Measurements from ENCODE around the gene CDCA7. TPM values are rescaled to one million over a fixed set of nuclear protein-coding genes. Genes with fewer than 3 reads are reported as not detected.
"Not testable (repeated sequence)": the region's sequence is repeated elsewhere in the genome, so short reads cannot be mapped to it uniquely, and the experiment has no call there.

CDCA7 gene
- total RNA-seq, 1 donor from 2014 or later: 3.2 TPM

- H3K36me3 Mint-ChIP-seq (ENCODE audit: unreplicated experiment): peaks cover 4% of the 10 kb centered on the region
- no peaks in the 10 kb centered on the region for H3K4me1 Mint-ChIP-seq (ENCODE audit: low read depth, unreplicated experiment)
- TF ChIP-seq, protein P1, sequence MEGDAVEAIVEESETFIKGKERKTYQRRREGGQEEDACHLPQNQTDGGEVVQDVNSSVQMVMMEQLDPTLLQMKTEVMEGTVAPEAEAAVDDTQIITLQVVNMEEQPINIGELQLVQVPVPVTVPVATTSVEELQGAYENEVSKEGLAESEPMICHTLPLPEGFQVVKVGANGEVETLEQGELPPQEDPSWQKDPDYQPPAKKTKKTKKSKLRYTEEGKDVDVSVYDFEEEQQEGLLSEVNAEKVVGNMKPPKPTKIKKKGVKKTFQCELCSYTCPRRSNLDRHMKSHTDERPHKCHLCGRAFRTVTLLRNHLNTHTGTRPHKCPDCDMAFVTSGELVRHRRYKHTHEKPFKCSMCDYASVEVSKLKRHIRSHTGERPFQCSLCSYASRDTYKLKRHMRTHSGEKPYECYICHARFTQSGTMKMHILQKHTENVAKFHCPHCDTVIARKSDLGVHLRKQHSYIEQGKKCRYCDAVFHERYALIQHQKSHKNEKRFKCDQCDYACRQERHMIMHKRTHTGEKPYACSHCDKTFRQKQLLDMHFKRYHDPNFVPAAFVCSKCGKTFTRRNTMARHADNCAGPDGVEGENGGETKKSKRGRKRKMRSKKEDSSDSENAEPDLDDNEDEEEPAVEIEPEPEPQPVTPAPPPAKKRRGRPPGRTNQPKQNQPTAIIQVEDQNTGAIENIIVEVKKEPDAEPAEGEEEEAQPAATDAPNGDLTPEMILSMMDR (IDR thresholded peaks at IDR 0.05; ENCODE audit: partially characterized antibody, unreplicated experiment): no peak
- H3K27me3 Mint-ChIP-seq (ENCODE audit: unreplicated experiment): no peaks in the 10 kb centered on the region
- H3K4me3 Mint-ChIP-seq (ENCODE audit: unreplicated experiment): no peak overlapping the region
- DNase-seq: no peak
- peaks cover 3% of the 10 kb centered on the region for H3K9me3 Mint-ChIP-seq (ENCODE audit: unreplicated experiment)
- H3K27ac Mint-ChIP-seq (ENCODE audit: unreplicated experiment): no peak overlapping the region
Observed at GRCh38 chr2:173323371-173323770, 31.3 kb upstream of the CDCA7 start.

GRCh38 chr2:173326806-173327205 is 27.9 kb upstream of the CDCA7 start:
- DNase-seq: no peak
- Mint-ChIP-seq H3K27me3 (ENCODE audit: unreplicated experiment) (peaks cover 2% of the 10 kb centered on the region), H3K9me3 (ENCODE audit: unreplicated experiment) (peaks cover 12% of the 10 kb centered on the region), H3K4me1 (ENCODE audit: low read depth, unreplicated experiment) (no peaks in the 10 kb centered on the region), H3K36me3 (ENCODE audit: unreplicated experiment) (no peaks in the 10 kb centered on the region), H3K27ac (ENCODE audit: unreplicated experiment) (no peak overlapping the region), H3K4me3 (ENCODE audit: unreplicated experiment) (no peak overlapping the region)
- TF ChIP-seq, protein P1 (IDR thresholded peaks at IDR 0.05; ENCODE audit: partially characterized antibody, unreplicated experiment): no peak

GRCh38 chr2:173327421-173327820 is 27.3 kb upstream of the CDCA7 start:
- H3K9me3 Mint-ChIP-seq (ENCODE audit: unreplicated experiment): peaks cover 12% of the 10 kb centered on the region
- H3K4me1 Mint-ChIP-seq (ENCODE audit: low read depth, unreplicated experiment): no peaks in the 10 kb centered on the region
- peaks cover 2% of the 10 kb centered on the region for H3K27me3 Mint-ChIP-seq (ENCODE audit: unreplicated experiment)
- H3K4me3 Mint-ChIP-seq (ENCODE audit: unreplicated experiment): no peak overlapping the region
- peaks cover under 1% of the 10 kb centered on the region for H3K36me3 Mint-ChIP-seq (ENCODE audit: unreplicated experiment)
- H3K27ac Mint-ChIP-seq (ENCODE audit: unreplicated experiment): no peak overlapping the region
- no peak for DNase-seq
- TF ChIP-seq, protein P1 (IDR thresholded peaks at IDR 0.05; ENCODE audit: partially characterized antibody, unreplicated experiment): no peak

GRCh38 chr2:173333003-173333402 is 21.7 kb upstream of the CDCA7 start:
- not testable (repeated sequence) for H3K4me1 Mint-ChIP-seq (ENCODE audit: low read depth, unreplicated experiment); DNase-seq; H3K4me3 Mint-ChIP-seq (ENCODE audit: unreplicated experiment); H3K27ac Mint-ChIP-seq (ENCODE audit: unreplicated experiment); H3K27me3 Mint-ChIP-seq (ENCODE audit: unreplicated experiment); H3K9me3 Mint-ChIP-seq (ENCODE audit: unreplicated experiment)
- peaks cover 18% of the 10 kb centered on the region for H3K36me3 Mint-ChIP-seq (ENCODE audit: unreplicated experiment)

GRCh38 chr2:173339807-173340206 is 14.9 kb upstream of the CDCA7 start:
- no peak overlapping the region for H3K27ac Mint-ChIP-seq (ENCODE audit: unreplicated experiment)
- TF ChIP-seq, protein P1 (IDR thresholded peaks at IDR 0.05; ENCODE audit: partially characterized antibody, unreplicated experiment): no peak
- H3K27me3 Mint-ChIP-seq (ENCODE audit: unreplicated experiment): no peaks in the 10 kb centered on the region
- DNase-seq: no peak
- H3K4me1 Mint-ChIP-seq (ENCODE audit: low read depth, unreplicated experiment): no peaks in the 10 kb centered on the region
- no peaks in the 10 kb centered on the region for H3K9me3 Mint-ChIP-seq (ENCODE audit: unreplicated experiment)
- H3K4me3 Mint-ChIP-seq (ENCODE audit: unreplicated experiment): no peak overlapping the region
- H3K36me3 Mint-ChIP-seq (ENCODE audit: unreplicated experiment): peaks cover under 1% of the 10 kb centered on the region

DNA sequence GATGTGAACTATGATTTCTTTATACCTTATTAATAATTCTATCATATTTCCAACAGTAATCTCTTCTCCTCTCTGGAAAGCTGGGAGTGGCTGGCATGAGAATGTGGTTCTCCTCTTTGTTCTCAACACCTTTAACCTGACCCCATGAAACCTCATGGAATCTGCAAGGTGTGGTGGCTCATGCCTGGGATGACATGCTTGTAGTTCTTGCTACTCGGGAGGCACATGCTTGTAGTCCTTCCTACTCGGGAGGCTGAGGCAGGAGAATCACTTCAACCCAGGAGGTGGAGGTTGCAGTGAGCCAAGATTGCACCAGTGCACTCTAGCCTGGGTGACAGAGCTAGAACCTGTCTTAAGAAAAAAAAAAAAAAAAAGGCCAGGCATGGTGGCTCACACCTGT is 10.8 kb upstream of the CDCA7 start:
- Mint-ChIP-seq H3K4me3 (ENCODE audit: unreplicated experiment) (no peak overlapping the region), H3K4me1 (ENCODE audit: low read depth, unreplicated experiment) (no peaks in the 10 kb centered on the region), H3K9me3 (ENCODE audit: unreplicated experiment) (peaks cover 2% of the 10 kb centered on the region), H3K36me3 (ENCODE audit: unreplicated experiment) (no peaks in the 10 kb centered on the region), H3K27me3 (ENCODE audit: unreplicated experiment) (no peaks in the 10 kb centered on the region), H3K27ac (ENCODE audit: unreplicated experiment) (no peak overlapping the region)
- TF ChIP-seq, protein P1 (IDR thresholded peaks at IDR 0.05; ENCODE audit: partially characterized antibody, unreplicated experiment): no peak
- no peak for DNase-seq
